OCI-LY7 (cell line): ENCODE results near the gene NCK2. TPM values are rescaled to one million over a fixed set of nuclear protein-coding genes. Genes with fewer than 3 reads are reported as not detected.

Experiments
- BruUV-seq: library from RNA; stranded (reverse); fragments of 400-500 nt; replicated peaks from 2 replicates; lab custom pipeline; 2021; lab: Mats Ljungman, UMichigan
- CTCF ChIA-PET: fragments of 300-600 bp; sonication (Branson Sonifier 250); formaldehyde crosslinking; loops from one replicate; lab custom pipeline; 2022; ENCODE audit warnings: antibody characterized with exemption; ENCODE audit not compliant: unreplicated experiment; lab: Charles Lee
- POLR2A ChIA-PET: fragments of 300-600 bp; sonication (Branson Sonifier 250); formaldehyde crosslinking; loops from one replicate; lab custom pipeline; 2022; ENCODE audit warnings: antibody characterized with exemption; lab: Charles Lee
- DNase-seq: peaks from one replicate; pipeline ENCODE4 v3.0.0-alpha.2; 2015; ENCODE audit warnings: low spot score
- H2AFZ ChIP-seq: fragments of 200-600 bp; sonication (generic), shearing (Covaris generic); 2 replicates; pipeline ENCODE4 v1.6.1; 2014; ENCODE audit warnings: mild to moderate bottlenecking, antibody characterized with exemption, low read length, moderate library complexity
- H3K27ac ChIP-seq: fragments of 200-600 bp; sonication (generic); 2 replicates; pipeline ENCODE4 v1.5.1; 2014; ENCODE audit warnings: mixed run types, low read depth, mild to moderate bottlenecking, moderate library complexity, low read length, inconsistent platforms; ENCODE audit not compliant: poor library complexity, severe bottlenecking
- H3K36me3 ChIP-seq: fragments of 200-600 bp; sonication (generic); 2 replicates; pipeline ENCODE4 v1.6.1; 2014; ENCODE audit warnings: mild to moderate bottlenecking, antibody characterized with exemption, low read length, moderate library complexity, mixed read lengths; ENCODE audit not compliant: insufficient read depth
- H3K4me1 ChIP-seq: fragments of 200-600 bp; sonication (generic); 2 replicates; pipeline ENCODE4 v1.5.1; 2014; ENCODE audit warnings: mild to moderate bottlenecking, low read length; ENCODE audit not compliant: insufficient read depth, poor library complexity, severe bottlenecking
- H3K4me2 ChIP-seq: fragments of 200-600 bp; sonication (generic); 2 replicates; pipeline ENCODE4 v1.6.1; 2014; ENCODE audit warnings: mild to moderate bottlenecking, low read length
- H3K4me3 ChIP-seq: fragments of 200-600 bp; sonication (generic); 2 replicates; pipeline ENCODE4 v1.5.1; 2014; ENCODE audit warnings: mild to moderate bottlenecking, low read depth, low read length; ENCODE audit not compliant: poor library complexity, severe bottlenecking
- H3K79me2 ChIP-seq: fragments of 200-600 bp; sonication (generic); 2 replicates; pipeline ENCODE4 v1.6.1; 2016; ENCODE audit warnings: low read depth, mild to moderate bottlenecking, low read length, moderate library complexity, mixed read lengths; ENCODE audit not compliant: insufficient read depth
- H3K9me2 ChIP-seq: fragments of 200-600 bp; sonication (generic); 2 replicates; pipeline ENCODE4 v1.6.1; 2016; ENCODE audit warnings: mild to moderate bottlenecking, low read length, mixed read lengths; ENCODE audit not compliant: insufficient read depth
- H3K9me3 ChIP-seq: fragments of 200-600 bp; sonication (generic); 2 replicates; pipeline ENCODE4 v1.6.1; 2014; ENCODE audit warnings: mild to moderate bottlenecking, mixed run types, low read length, mixed read lengths
- H4K20me1 ChIP-seq: fragments of 200-600 bp; sonication (generic); 2 replicates; pipeline ENCODE4 v1.6.1; 2014; ENCODE audit warnings: mild to moderate bottlenecking, antibody characterized with exemption, low read length, moderate library complexity, mixed read lengths; ENCODE audit not compliant: insufficient read depth
- CTCF ChIP-seq: fragments of 200-600 bp; sonication (generic); conservative IDR thresholded peaks from 2 replicates; pipeline ENCODE4 v1.5.1; 2014; ENCODE audit warnings: mild to moderate bottlenecking, antibody characterized with exemption, low read length, moderate library complexity, mixed read lengths
- EZH2phosphoT487 ChIP-seq: fragments of 200-600 bp; sonication (generic); IDR thresholded peaks from 2 replicates; pipeline ENCODE4 v1.6.1; 2018; ENCODE audit warnings: low read depth, borderline replicate concordance, mild to moderate bottlenecking, mixed run types, antibody characterized with exemption, low read length, moderate library complexity, mixed read lengths
- intact Hi-C: fragments of 100-400 bp; cut with micrococcal nuclease; formaldehyde crosslinking; loops from one replicate; pipeline ENCODE4 v1.10.0; 2022; ENCODE audit not compliant: unreplicated experiment
- total RNA-seq, 2 experiments: library from RNA; depleted of rRNA in 1 of 2; stranded (reverse); fragments of >200 nt in 1 of 2; shearing (Covaris generic) in 1 of 2; gene quantifications; 2 replicates each; pipeline ENCODE4 v1.2.3, GENCODE V29; 2014 to 2022

NCK2 gene
- total RNA-seq, 2 experiments from 2014 or later: 23.4 to 34.2 TPM

GRCh38 chr2:105747991-105748390, 3.3 kb downstream of the NCK2 start:
- H3K4me2 ChIP-seq: no peak overlapping the region
- no peaks in the 10 kb centered on the region for H3K9me3 ChIP-seq
- no peak overlapping the region for H3K27ac ChIP-seq
- H3K36me3 ChIP-seq: peaks cover 15% of the 10 kb centered on the region
- peaks cover 21% of the 10 kb centered on the region; the same call in 1 of the 2 replicates for H4K20me1 ChIP-seq
- no peak overlapping the region for H2AFZ ChIP-seq
- H3K4me3 ChIP-seq: no peak overlapping the region
- DNase-seq: no peak
- no TSS peak for BruUV-seq
- CTCF ChIA-PET: no interaction called here
- H3K9me2 ChIP-seq: no peaks in the 10 kb centered on the region
- peaks cover 48% of the 10 kb centered on the region for H3K4me1 ChIP-seq
- intact Hi-C loops: loop anchor here (2.0 to 5.0 kb wide), 2 partner anchors 39 to 219 kb away; no protein-coding TSS in a partner anchor
- TF ChIP-seq EZH2phosphoT487: no peak
- no peak for TF ChIP-seq CTCF
- POLR2A ChIA-PET: interaction anchor here (0.6 to 3.6 kb wide), 6 partner anchors 8 to 105 kb away, joined by 3 to 11 read pairs (median 4); no protein-coding TSS in a partner anchor
- H3K79me2 ChIP-seq: peaks cover 27% of the 10 kb centered on the region; the same call in 1 of the 2 replicates

GRCh38 chr2:105748566-105748965, 3.9 kb downstream of the NCK2 start:
- peaks cover 43% of the 10 kb centered on the region for H3K4me1 ChIP-seq
- H3K9me3 ChIP-seq: no peaks in the 10 kb centered on the region
- TF ChIP-seq EZH2phosphoT487 (no peak), CTCF (no peak)
- ChIA-PET POLR2A (interaction anchor here (0.6 to 3.6 kb wide), 4 partner anchors 40 to 115 kb away, joined by 3 to 11 read pairs (median 4); no protein-coding TSS in a partner anchor), CTCF (no interaction called here)
- no peak overlapping the region for H2AFZ ChIP-seq
- no peak overlapping the region for H3K27ac ChIP-seq
- H3K79me2 ChIP-seq: peaks cover 27% of the 10 kb centered on the region; the same call in 1 of the 2 replicates
- H3K4me3 ChIP-seq: no peak overlapping the region
- BruUV-seq: no TSS peak
- H3K9me2 ChIP-seq: no peaks in the 10 kb centered on the region
- H4K20me1 ChIP-seq: peaks cover 21% of the 10 kb centered on the region; the same call in 1 of the 2 replicates
- no peak overlapping the region for H3K4me2 ChIP-seq
- no peak for DNase-seq
- peaks cover 15% of the 10 kb centered on the region for H3K36me3 ChIP-seq
- intact Hi-C loops: loop anchor here (2.0 to 5.0 kb wide), 2 partner anchors 38 to 219 kb away; no protein-coding TSS in a partner anchor
